ENCODE measurements around the gene PNLIPRP1. TPM values are rescaled to one million over a fixed set of nuclear protein-coding genes. Genes with fewer than 3 reads are reported as not detected.

Gene PNLIPRP1
- total RNA-seq (2014; rRNA removed; shearing (Covaris generic)): not detected in 2 replicates

DNA sequence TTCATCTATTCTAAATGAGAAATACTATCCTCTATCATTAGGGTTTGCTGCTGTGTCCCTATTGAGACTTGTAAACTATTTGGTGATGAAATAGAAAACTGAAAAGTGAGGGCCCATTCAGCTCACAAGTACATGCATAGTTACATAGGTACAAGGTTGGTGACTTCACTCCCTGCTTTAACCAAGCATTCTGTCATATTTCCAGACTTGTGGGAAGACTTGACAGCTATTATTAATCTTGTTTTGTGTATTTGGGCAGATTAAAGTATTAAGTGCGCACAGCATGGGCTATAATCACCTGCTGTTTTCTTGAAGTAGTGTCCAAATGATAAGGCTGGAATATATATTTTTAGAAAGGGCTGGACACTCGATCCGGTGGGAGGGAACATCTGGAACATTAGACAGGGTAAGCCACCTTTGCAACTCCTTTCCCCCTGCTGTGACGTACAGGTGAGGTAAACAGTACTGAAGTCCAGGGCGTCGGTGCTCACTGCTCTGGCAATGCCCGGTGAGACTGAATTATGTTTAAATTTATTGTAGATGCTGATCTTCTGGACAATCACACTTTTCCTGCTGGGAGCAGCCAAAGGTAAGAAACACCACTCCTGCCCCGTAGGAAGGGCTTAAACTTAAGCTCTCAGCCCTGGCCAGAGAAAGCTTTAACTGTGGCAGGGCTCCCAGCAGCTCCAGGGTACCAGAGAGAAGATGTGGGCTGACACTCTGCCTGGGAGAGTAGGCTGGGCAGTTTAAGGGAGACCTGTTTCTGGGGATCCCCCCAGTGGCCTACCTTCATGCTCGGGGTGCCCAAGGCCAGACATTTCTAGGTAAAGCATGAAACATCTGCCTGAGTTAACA is at the start of gene PNLIPRP1:
Gene PNLIPRP1 (plus strand): TSS at position 370 of the 855 bp plus-strand sequence. CDS start 171 bp downstream, at position 541.
- no peaks in the 10 kb centered on the region for H3K27me3 ChIP-seq (ENCODE audit: control insufficient read depth, insufficient read depth, low read length)
- H3K36me3 ChIP-seq (replicated peaks; ENCODE audit: control insufficient read depth, insufficient read depth, low read length): no peaks in the 10 kb centered on the region
- no peak for DNase-seq
- no peak within 1 kb of the TSS for H3K4me3 ChIP-seq (ENCODE audit: insufficient read depth, low read depth, low read length)

DNA sequence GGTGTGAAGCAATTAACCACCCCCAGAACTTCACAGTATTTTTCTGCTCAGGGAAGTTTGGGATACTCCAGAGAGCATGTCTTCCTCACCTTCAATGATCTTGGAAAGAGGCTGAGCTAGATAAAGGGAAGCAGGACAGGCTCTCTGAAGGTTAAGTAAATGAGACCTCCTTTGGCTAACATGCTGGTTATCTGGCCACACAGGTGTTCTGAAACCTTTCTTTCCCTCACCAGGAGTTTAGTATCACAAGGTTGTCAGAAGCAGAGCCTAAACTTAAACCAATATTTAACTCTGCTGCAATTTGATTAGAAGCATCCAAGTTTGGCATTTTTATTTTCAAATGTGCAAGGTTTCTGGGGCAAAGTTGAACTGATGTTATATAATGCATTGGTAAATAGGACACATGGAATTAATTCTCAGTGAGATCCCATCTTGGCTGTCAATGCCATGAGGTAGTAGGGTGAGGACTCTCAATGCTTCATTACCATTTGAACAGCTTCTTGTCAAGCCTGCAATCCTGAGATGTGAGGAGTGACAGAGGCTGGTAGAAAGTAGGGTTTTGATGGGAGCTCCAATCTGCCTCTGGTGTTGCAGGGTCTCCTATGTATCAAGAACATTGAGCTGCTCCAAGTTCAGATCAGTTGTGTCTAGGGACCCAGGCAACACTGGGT is 48.6 kb upstream of the PNLIPRP1 start:
- no peak overlapping the region for H3K4me3 ChIP-seq (ENCODE audit: insufficient read depth, low read depth, low read length)
- no peaks in the 10 kb centered on the region for H3K36me3 ChIP-seq (replicated peaks; ENCODE audit: control insufficient read depth, insufficient read depth, low read length)
- no peaks in the 10 kb centered on the region for H3K27me3 ChIP-seq (ENCODE audit: control insufficient read depth, insufficient read depth, low read length)
- no peak for DNase-seq

DNA sequence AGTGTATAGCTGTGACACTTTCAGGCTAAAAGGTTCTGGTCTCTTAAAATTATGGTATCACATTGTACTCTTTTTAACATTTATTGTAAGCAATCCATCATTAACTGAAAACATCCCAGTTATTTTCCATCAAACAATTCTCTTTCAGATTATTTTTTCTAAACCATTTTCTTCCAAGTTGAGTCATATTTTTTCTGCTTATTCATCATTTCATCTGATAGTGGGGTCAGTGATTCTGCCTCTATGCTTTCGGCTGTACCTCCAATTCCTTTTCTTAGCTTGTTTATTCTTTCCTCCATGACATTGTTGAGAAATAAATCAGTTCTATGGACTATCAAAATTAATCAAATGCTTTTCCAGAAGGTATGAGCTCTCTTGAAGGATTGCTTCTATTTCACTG is 45.6 kb upstream of the PNLIPRP1 start:
- H3K27me3 ChIP-seq (ENCODE audit: control insufficient read depth, insufficient read depth, low read length): no peaks in the 10 kb centered on the region
- no peak for DNase-seq
- H3K36me3 ChIP-seq (replicated peaks; ENCODE audit: control insufficient read depth, insufficient read depth, low read length): no peaks in the 10 kb centered on the region
- H3K4me3 ChIP-seq (ENCODE audit: insufficient read depth, low read depth, low read length): no peak overlapping the region

DNA sequence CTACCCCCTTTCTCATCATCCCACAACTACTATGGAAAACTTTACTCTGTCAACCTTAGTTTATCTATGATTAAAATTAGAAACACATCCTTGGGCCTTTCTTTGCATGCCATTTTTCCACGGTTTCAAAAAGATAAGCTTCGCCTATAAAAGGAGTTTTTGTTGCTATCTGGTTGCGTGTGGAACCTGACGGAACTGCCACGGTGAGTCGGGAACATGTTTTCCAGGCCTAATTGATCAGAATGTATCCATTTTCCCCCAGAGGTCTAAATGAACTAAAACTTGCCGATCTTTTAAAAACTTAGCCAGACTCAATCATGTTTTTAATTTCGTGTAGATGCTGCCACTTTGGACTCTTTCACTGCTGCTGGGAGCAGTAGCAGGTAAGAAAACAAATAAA is 45.0 kb upstream of the PNLIPRP1 start, which contains the start of gene PNLIP:
Gene PNLIP (plus strand): TSS at position 176 of the 400 bp plus-strand sequence. CDS start 162 bp downstream, at position 338.
- Histone ChIP-seq H3K4me3 (ENCODE audit: insufficient read depth, low read depth, low read length) (no peak within 1 kb of the TSS), H3K36me3 (replicated peaks; ENCODE audit: control insufficient read depth, insufficient read depth, low read length) (no peaks in the 10 kb centered on the region), H3K27me3 (ENCODE audit: control insufficient read depth, insufficient read depth, low read length) (no peaks in the 10 kb centered on the region)
- no peak for DNase-seq

DNA sequence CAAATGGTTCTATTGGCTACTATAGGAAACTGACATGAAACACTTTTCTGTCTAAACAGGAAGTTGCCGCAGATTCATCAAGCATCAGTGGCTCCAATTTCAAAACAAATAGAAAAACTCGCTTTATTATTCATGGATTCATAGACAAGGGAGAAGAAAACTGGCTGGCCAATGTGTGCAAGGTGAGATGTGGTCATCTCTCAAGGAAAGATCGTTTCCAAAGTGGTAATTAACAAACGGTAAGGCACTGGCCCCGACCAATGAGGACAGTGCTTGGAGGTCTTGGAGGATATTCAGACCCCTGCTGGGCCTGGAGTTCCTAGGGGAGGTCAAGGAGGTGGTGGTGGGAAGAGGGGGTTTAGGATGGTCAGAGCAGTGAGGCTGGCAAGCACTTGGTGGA is 42.5 kb upstream of the PNLIPRP1 start:
- no peaks in the 10 kb centered on the region for H3K27me3 ChIP-seq (ENCODE audit: control insufficient read depth, insufficient read depth, low read length)
- H3K36me3 ChIP-seq (replicated peaks; ENCODE audit: control insufficient read depth, insufficient read depth, low read length): no peaks in the 10 kb centered on the region
- DNase-seq: no peak
- H3K4me3 ChIP-seq (ENCODE audit: insufficient read depth, low read depth, low read length): no peak overlapping the region

DNA sequence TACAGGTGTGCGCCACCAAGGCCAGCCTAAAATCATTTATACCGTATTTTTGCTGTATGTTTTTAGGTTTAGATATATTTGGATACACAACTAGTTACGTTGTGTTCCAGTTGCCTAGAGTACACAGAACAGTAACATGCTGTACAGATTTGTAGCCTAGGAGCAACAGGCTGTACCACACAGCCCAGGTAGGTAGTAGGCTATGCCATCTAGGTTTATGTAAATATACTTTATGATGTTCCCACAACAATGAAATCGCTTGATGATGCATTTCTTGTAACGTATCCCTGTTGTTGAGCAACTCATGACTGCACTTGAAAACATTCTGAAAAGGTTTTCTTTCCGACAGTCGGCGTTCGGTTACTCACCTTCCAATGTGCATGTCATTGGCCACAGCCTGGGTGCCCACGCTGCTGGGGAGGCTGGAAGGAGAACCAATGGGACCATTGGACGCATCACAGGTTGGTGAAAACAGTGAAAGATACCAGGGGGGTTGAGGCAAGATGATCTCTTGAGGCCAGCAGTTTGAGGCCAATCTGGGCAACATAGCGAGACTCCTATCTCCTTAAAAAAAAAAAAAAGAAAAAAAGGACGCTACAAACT is 37.3 kb upstream of the PNLIPRP1 start:
- no peak overlapping the region for H3K4me3 ChIP-seq (ENCODE audit: insufficient read depth, low read depth, low read length)
- H3K36me3 ChIP-seq (replicated peaks; ENCODE audit: control insufficient read depth, insufficient read depth, low read length): no peaks in the 10 kb centered on the region
- H3K27me3 ChIP-seq (ENCODE audit: control insufficient read depth, insufficient read depth, low read length): no peaks in the 10 kb centered on the region
- DNase-seq: no peak

DNA sequence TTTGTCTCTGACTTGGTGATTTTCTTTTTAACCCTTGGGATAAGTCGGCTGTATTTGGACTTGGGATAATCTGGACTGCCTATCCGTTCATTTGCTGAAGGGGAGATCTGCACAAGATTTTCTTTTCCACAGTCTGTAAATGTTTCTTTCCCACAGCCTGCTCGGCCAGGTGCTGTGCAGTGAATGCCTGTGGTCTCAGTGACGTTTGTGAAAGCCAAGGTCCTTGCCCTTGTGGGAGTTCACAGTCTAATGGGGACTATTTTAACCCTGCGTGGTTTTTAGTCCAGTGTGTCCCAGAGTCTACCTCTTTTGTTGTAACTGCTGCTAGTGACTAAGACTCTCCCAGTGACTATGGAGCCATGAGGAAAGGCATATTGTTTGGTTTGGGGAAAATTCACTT is 36.1 kb upstream of the PNLIPRP1 start:
- no peak overlapping the region for H3K4me3 ChIP-seq (ENCODE audit: insufficient read depth, low read depth, low read length)
- H3K36me3 ChIP-seq (replicated peaks; ENCODE audit: control insufficient read depth, insufficient read depth, low read length): no peaks in the 10 kb centered on the region
- no peak for DNase-seq
- H3K27me3 ChIP-seq (ENCODE audit: control insufficient read depth, insufficient read depth, low read length): no peaks in the 10 kb centered on the region

DNA sequence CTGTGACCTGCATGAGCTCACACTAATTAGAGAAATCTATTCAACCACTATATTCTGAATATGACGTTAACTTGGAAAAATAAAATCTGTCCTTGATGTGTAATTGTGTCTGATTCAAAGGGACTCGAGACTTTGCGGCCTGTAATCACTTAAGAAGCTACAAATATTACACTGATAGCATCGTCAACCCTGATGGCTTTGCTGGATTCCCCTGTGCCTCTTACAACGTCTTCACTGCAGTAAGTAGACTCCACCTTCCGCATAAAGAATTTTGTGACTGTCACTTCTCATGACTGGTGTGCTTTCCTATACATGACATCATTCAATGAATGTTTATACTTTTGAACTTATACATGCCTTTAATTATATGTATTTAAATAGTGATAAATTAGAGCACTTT is 34.9 kb upstream of the PNLIPRP1 start:
- no peak for DNase-seq
- Histone ChIP-seq H3K4me3 (ENCODE audit: insufficient read depth, low read depth, low read length) (no peak overlapping the region), H3K27me3 (ENCODE audit: control insufficient read depth, insufficient read depth, low read length) (no peaks in the 10 kb centered on the region), H3K36me3 (replicated peaks; ENCODE audit: control insufficient read depth, insufficient read depth, low read length) (no peaks in the 10 kb centered on the region)

DNA sequence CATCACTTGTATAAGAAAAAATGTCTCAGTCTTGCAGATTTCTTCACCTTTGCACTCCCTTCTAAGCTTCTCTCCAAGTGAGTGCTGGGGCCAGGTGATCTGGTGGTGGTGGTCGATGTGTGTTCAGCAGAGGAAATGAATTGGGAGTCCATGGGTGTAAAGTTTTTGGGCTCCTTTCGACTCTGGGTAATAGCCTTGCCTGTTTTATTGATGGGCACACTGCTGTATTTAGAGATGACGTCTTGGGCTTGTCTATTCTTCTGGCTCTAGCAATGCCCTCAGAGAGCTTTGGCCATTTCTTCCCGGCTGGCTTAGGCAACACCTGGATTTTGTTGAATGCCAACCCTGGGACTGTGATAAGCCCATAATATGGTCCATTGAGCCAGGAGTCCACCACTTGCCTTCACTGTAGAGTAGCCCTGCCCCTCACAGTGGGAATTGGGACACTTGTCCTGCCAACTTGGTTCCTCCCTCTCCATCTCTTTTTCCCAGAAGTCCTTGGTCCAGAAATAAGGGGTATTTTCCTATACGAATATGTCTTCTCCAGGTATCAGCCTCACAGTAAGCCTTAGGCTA is 33.4 kb upstream of the PNLIPRP1 start:
- no peak for DNase-seq
- no peaks in the 10 kb centered on the region for H3K36me3 ChIP-seq (replicated peaks; ENCODE audit: control insufficient read depth, insufficient read depth, low read length)
- H3K4me3 ChIP-seq (ENCODE audit: insufficient read depth, low read depth, low read length): no peak overlapping the region
- H3K27me3 ChIP-seq (ENCODE audit: control insufficient read depth, insufficient read depth, low read length): no peaks in the 10 kb centered on the region

DNA sequence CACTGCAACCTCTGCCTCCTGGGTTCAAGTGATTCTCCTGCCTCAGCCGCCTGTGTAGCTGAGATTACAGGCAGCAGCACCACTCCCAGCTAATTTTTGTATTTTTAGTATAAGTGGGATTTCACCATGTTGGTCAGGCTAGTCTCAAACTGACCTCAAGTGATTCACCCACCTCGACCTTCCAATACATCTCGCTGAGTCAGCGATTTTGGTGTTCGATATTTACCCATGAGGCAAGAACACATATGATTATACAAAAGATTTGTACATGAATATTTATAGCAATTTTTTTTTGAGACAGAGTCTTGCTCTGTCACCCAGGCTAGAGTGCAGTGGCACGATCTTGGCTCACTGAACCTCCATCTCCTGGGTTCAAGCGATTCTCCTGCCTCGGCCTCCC is 25.2 kb upstream of the PNLIPRP1 start:
- Histone ChIP-seq H3K27me3 (ENCODE audit: control insufficient read depth, insufficient read depth, low read length) (no peaks in the 10 kb centered on the region), H3K36me3 (replicated peaks; ENCODE audit: control insufficient read depth, insufficient read depth, low read length) (no peaks in the 10 kb centered on the region), H3K4me3 (ENCODE audit: insufficient read depth, low read depth, low read length) (no peak overlapping the region)
- no peak for DNase-seq

DNA sequence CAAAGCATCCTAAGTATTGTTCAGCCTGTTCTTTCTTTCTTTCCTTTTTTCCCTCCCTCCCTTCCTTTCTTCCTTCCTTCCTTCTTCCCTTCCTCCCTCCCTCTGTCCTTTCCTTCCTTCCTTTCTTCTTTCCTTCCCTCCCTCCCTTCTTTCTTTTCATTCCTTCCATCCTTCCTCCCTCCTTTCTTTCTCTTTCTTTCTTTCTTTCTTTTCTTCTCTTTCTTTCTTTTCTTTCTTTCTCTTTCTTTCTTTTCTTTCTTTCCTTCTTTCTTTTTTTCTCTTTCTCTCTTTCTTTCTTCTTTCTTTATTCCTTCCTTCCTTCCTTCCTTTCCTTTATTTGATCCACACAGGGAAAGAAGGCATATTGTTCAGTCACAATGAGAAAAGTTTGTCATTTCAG is 23.8 kb upstream of the PNLIPRP1 start:
- H3K4me3 ChIP-seq (ENCODE audit: insufficient read depth, low read depth, low read length): no peak overlapping the region
- DNase-seq: no peak
- no peaks in the 10 kb centered on the region for H3K36me3 ChIP-seq (replicated peaks; ENCODE audit: control insufficient read depth, insufficient read depth, low read length)
- H3K27me3 ChIP-seq (ENCODE audit: control insufficient read depth, insufficient read depth, low read length): no peaks in the 10 kb centered on the region

DNA sequence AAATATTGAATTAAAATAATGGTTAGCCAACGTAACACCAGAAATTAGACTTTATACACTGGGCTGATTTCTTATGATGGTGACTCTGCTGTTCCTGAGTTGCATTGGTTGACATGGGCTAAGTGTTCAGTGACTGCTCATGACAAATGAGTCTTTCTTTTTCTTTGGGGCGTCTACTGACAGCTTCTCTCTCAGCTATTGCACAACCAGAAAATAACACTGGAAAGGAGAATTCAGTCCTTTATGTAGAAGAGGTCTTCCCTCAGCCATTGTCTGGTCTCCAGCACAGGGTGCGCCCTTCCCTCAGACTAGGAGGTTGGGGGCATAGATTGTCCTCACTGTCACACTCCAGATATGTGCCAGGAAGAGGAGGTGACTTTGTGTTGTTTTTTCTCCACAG is 23.4 kb upstream of the PNLIPRP1 start:
- Histone ChIP-seq H3K36me3 (replicated peaks; ENCODE audit: control insufficient read depth, insufficient read depth, low read length) (no peaks in the 10 kb centered on the region), H3K27me3 (ENCODE audit: control insufficient read depth, insufficient read depth, low read length) (no peaks in the 10 kb centered on the region), H3K4me3 (ENCODE audit: insufficient read depth, low read depth, low read length) (no peak overlapping the region)
- no peak for DNase-seq

DNA sequence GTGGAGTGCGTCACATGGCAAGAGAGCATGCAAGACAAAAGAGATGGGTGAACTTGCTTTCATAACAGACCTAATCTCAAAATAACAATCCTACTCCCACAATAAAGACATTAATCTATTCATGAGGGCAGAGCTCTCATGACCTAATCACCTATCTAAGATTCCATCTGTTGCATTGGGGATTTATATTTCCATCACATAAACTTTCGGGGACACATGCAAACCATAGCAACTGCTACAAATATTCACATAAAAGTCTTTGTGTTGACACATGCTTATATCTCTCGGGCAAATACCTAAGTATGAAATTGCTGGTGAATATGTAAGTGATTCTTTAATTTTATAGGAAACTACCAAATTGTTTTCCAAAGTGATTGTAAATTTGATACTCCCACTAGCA is 16.0 kb upstream of the PNLIPRP1 start:
- no peaks in the 10 kb centered on the region for H3K27me3 ChIP-seq (ENCODE audit: control insufficient read depth, insufficient read depth, low read length)

DNA sequence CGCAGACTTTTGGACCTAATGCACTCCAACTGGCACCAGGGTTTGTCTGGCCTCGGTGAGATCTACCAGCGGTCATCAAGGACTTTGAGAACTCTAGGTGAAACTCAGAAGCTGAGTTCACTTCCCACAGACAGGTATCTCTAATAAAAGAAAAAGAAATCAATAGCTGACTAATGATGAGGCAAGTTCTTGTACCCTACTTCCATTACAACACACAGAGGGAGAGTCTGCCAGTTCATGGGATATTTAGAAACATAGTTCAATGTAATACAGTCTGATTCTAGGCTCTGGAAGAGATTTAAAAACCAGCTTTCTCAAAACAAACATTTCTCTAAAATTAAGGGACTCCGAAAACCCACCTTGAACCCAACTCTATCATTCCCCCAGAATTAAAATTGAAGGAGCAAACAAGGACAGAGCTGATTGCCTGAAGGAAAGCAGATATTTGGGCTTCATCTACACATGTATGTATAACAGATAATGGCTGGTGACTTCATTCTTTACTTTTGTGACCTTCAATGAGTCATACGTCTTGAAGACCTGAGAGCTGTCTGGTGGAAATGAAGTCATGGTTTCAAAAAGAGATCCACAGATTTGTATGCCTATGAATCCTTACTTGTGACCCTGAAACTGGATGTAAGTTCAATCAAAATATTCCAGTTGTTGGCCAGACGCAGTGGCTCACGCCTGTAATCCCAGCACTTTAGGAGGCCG is 2.7 kb upstream of the PNLIPRP1 start:
- no peaks in the 10 kb centered on the region for H3K36me3 ChIP-seq (replicated peaks; ENCODE audit: control insufficient read depth, insufficient read depth, low read length)
- no peak overlapping the region for H3K4me3 ChIP-seq (ENCODE audit: insufficient read depth, low read depth, low read length)
- H3K27me3 ChIP-seq (ENCODE audit: control insufficient read depth, insufficient read depth, low read length): no peaks in the 10 kb centered on the region
- DNase-seq: no peak

More for the DNA sequence above, 16.0 kb upstream of the PNLIPRP1 start:
- H3K4me3 ChIP-seq (ENCODE audit: insufficient read depth, low read depth, low read length): no peak overlapping the region
- no peak for DNase-seq
- no peaks in the 10 kb centered on the region for H3K36me3 ChIP-seq (replicated peaks; ENCODE audit: control insufficient read depth, insufficient read depth, low read length)

Data from H7 (cell line).